Gastroesophageal sphincter (tissue), 4 donors: ENCODE results near the gene PLA2G4D. TPM values are rescaled to one million over a fixed set of nuclear protein-coding genes. Genes with fewer than 3 reads are reported as not detected.

ENCODE experiments used
- ATAC-seq: fragments of 150-250 bp; one replicate; pipeline ENCODE4 v1.9.1; 2016; ENCODE audit warnings: mild to moderate bottlenecking, moderate library complexity
- H3K27ac ChIP-seq, 4 donors: fragments of 200-600 bp; sonication (generic) in 3 of 4; 1 replicate in 3 of 4; 2 replicates in 1 of 4; pipeline ENCODE4 v1.5.1; 2016 to 2019
- H3K27me3 ChIP-seq: fragments of 200-600 bp; sonication (generic); one replicate; pipeline ENCODE4 v1.5.1; 2019
- H3K36me3 ChIP-seq, 2 donors: fragments of 200-600 bp; sonication (generic); one replicate each; pipeline ENCODE4 v1.5.1; 2019; ENCODE audit warnings: control low read depth in 1 of 2
- H3K4me1 ChIP-seq, 3 donors: fragments of 200-600 bp; sonication (generic); 1 replicate in 2 of 3; 2 replicates in 1 of 3; pipeline ENCODE4 v1.5.1; 2016 to 2019; ENCODE audit warnings: control low read depth in 2 of 3
- H3K4me3 ChIP-seq, 2 donors: fragments of 200-600 bp; sonication (generic); one replicate each; pipeline ENCODE4 v1.5.1; 2019; ENCODE audit warnings: mild to moderate bottlenecking in 1 of 2, moderate library complexity in 1 of 2
- H3K9me3 ChIP-seq, 3 donors: fragments of 200-600 bp; sonication (generic); one replicate each; pipeline ENCODE4 v1.5.1; 2017 to 2019; ENCODE audit warnings: control low read depth in 2 of 3
- CTCF ChIP-seq, 4 experiments: fragments of 200-600 bp in 2 of 4; fragments of 450-650 bp in 2 of 4; sonication (generic) in 1 of 4; IDR thresholded peaks; one replicate each; pipeline ENCODE4 v1.5.1; 2017 to 2019; ENCODE audit warnings: antibody characterized with exemption in 4 of 4, mild to moderate bottlenecking in 2 of 4, moderate library complexity in 2 of 4
- EP300 ChIP-seq: sonication (generic); formaldehyde crosslinking; IDR thresholded peaks from one replicate; pipeline ENCODE4 v1.6.1; 2017; ENCODE audit warnings: antibody characterized with exemption, mild to moderate bottlenecking
- POLR2A ChIP-seq, 2 donors: fragments of 450-650 bp; IDR thresholded peaks; one replicate each; pipeline ENCODE4 v1.6.1; 2017; ENCODE audit warnings: antibody characterized with exemption in 2 of 2, mild to moderate bottlenecking in 2 of 2, moderate library complexity in 1 of 2
- POLR2AphosphoS5 ChIP-seq: sonication (generic); formaldehyde crosslinking; IDR thresholded peaks from one replicate; pipeline ENCODE4 v1.6.1; 2017; ENCODE audit warnings: antibody characterized with exemption
- WGBS, 2 donors: methylation state at CpG; one replicate each; pipeline ENCODE4 v1.1.5; 2018; ENCODE audit warnings: low coverage in 1 of 2; 5-methylcytosine and 5-hydroxymethylcytosine counted together
- total RNA-seq, 4 donors: library from RNA; depleted of rRNA; stranded (reverse); fragments of >200 nt; gene quantifications; one replicate each; pipeline ENCODE4 v1.1.0, GENCODE V29; 2016

The PLA2G4D gene
- total RNA-seq, 4 donors from 2014 or later, result not detected

GRCh38 chr15:42035435-42035761 lies 59.0 kb downstream of the PLA2G4D start:
- no peak for ATAC-seq
- 45 to 63% methylated on average over 2 to 3 of the region's 3 CpGs for WGBS, 2 donors

GRCh38 chr15:42034628-42035434 lies 59.5 kb downstream of the PLA2G4D start:
- WGBS, 2 donors, result 69 to 75% methylated on average over 6 to 7 of the region's 8 CpGs
- Histone ChIP-seq H3K27me3 (no peaks in the 10 kb centered on the region), H3K9me3 (no peaks in the 10 kb centered on the region), H3K4me3 (no peak overlapping the region), H3K27ac (no peak overlapping the region), H3K36me3 (no peaks in the 10 kb centered on the region), H3K4me1 (peaks cover 0 to 13% (median 0%) of the 10 kb centered on the region in 3 donors)
- TF ChIP-seq POLR2AphosphoS5 (no peak), POLR2A (IDR thresholded peaks at IDR 0.05) (no peak), EP300 (no peak), CTCF (IDR thresholded peaks at IDR 0.05) (no peak)
- no peak for ATAC-seq

More at GRCh38 chr15:42035435-42035761, 59.0 kb downstream of the PLA2G4D start:
- H3K27ac ChIP-seq, result no peak overlapping the region
- peaks cover 0 to 13% (median 0%) of the 10 kb centered on the region in 3 donors for H3K4me1 ChIP-seq
- H3K27me3 ChIP-seq, result no peaks in the 10 kb centered on the region
- H3K4me3 ChIP-seq, result no peak overlapping the region
- no peaks in the 10 kb centered on the region for H3K36me3 ChIP-seq
- no peaks in the 10 kb centered on the region for H3K9me3 ChIP-seq
- TF ChIP-seq POLR2AphosphoS5 (no peak), POLR2A (IDR thresholded peaks at IDR 0.05) (no peak)

GRCh38 chr15:42033214-42033873 lies 61.0 kb downstream of the PLA2G4D start:
- ATAC-seq, result no peak
- no peak overlapping the region for H3K27ac ChIP-seq
- WGBS, 2 donors, result 67 to 83% methylated on average over 1 of the region's 3 CpGs
- no peaks in the 10 kb centered on the region for H3K9me3 ChIP-seq
- H3K4me1 ChIP-seq, result peaks cover 0 to 13% (median 0%) of the 10 kb centered on the region in 3 donors
- no peak overlapping the region for H3K4me3 ChIP-seq
- no peaks in the 10 kb centered on the region for H3K36me3 ChIP-seq
- H3K27me3 ChIP-seq, result no peaks in the 10 kb centered on the region
- TF ChIP-seq EP300, result no peak

GRCh38 chr15:42032376-42033213 lies 61.8 kb downstream of the PLA2G4D start:
- H3K4me3 ChIP-seq, result no peak overlapping the region
- no peak for ATAC-seq

GRCh38 chr15:42031198-42031915 lies 63.0 kb downstream of the PLA2G4D start:
- no peaks in the 10 kb centered on the region for H3K36me3 ChIP-seq
- no peak for ATAC-seq
- no peak for TF ChIP-seq CTCF (IDR thresholded peaks at IDR 0.05)
- TF ChIP-seq EP300, result no peak
- no peak for TF ChIP-seq POLR2AphosphoS5
- TF ChIP-seq POLR2A (IDR thresholded peaks at IDR 0.05), result no peak
- H3K27ac ChIP-seq, result no peak overlapping the region
- peaks cover 0 to 17% (median 0%) of the 10 kb centered on the region in 3 donors for H3K4me1 ChIP-seq
- no peak overlapping the region for H3K4me3 ChIP-seq
- 53 to 58% methylated on average over 3 to 6 of the region's 6 CpGs for WGBS, 2 donors
- H3K27me3 ChIP-seq, result no peaks in the 10 kb centered on the region
- no peaks in the 10 kb centered on the region for H3K9me3 ChIP-seq

More at GRCh38 chr15:42032376-42033213, 61.8 kb downstream of the PLA2G4D start:
- Histone ChIP-seq H3K27me3 (no peaks in the 10 kb centered on the region), H3K4me1 (peaks cover 0 to 14% (median 0%) of the 10 kb centered on the region in 3 donors), H3K9me3 (no peaks in the 10 kb centered on the region), H3K36me3 (no peaks in the 10 kb centered on the region), H3K27ac (peak overlapping the region in 1 of 4 donors; percentile 11)
- TF ChIP-seq CTCF (IDR thresholded peaks at IDR 0.05), result no peak
- TF ChIP-seq POLR2A (IDR thresholded peaks at IDR 0.05), result no peak
- TF ChIP-seq POLR2AphosphoS5, result no peak
- no peak for TF ChIP-seq EP300
- 70 to 79% methylated on average over 7 of the region's 9 CpGs for WGBS, 2 donors
